OCI-LY1 (cell line): ENCODE data around the gene MRO.

Source experiments
- CTCF ChIP-seq: fragments of 200-600 bp; sonication (generic), shearing (Covaris generic); IDR thresholded peaks from 2 replicates; pipeline ENCODE4 v1.5.1; 2017; ENCODE audit warnings: mild to moderate bottlenecking, antibody characterized with exemption, low read length, moderate library complexity, mixed read lengths
- EZH2 ChIP-seq: fragments of 200-600 bp; sonication (generic), shearing (Covaris generic); IDR thresholded peaks from 2 replicates; pipeline ENCODE4 v1.8.0; 2017; ENCODE audit warnings: borderline replicate concordance, mixed run types, mild to moderate bottlenecking, antibody characterized with exemption, low read length, moderate library complexity, mixed read lengths

- TF ChIP-seq CTCF (no peak), EZH2 (no peak)
Measured at GRCh38 chr18:50807176-50807575, 12.6 kb downstream of the MRO start.
